DMS 273 (cell line): Measurements from ENCODE around the gene MOXD1.

ENCODE experiments used
- DNase-seq: peaks from one replicate; lab custom pipeline; 2025; ENCODE audit not compliant: unreplicated experiment; lab: John Stamatoyannopoulos, UW

Gene MOXD1

DNA sequence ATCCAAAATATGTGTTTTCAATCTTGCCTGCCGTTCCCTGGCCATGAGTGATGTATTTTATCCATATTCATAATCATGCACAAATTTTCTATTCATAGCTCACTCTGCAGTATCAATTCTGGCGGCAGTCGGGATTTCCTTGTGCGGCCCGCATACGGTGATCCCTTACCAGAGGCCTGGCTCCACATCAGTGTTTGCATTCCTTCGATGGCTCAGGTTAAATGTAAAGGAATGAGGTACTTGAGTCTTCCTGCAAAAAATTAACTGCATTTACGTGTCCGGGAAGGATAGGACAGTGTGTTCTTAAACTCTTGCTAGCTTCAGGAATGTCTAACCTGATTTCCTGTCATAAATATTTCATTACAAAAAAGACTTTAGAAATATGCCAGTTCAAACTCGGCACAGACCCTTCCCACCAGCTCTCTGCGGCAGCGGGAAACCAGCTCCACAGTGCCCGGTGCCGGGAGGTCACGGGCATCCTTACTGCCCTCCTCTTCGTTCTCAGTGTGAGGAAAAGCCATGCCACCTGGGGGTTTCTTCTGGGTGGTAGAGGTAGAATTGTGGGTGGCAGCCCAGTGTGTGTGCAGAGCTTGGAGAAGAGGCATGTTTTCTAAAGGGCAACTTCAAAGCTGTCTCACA, 154.5 kb downstream of the MOXD1 start:
- no peak for DNase-seq

DNA sequence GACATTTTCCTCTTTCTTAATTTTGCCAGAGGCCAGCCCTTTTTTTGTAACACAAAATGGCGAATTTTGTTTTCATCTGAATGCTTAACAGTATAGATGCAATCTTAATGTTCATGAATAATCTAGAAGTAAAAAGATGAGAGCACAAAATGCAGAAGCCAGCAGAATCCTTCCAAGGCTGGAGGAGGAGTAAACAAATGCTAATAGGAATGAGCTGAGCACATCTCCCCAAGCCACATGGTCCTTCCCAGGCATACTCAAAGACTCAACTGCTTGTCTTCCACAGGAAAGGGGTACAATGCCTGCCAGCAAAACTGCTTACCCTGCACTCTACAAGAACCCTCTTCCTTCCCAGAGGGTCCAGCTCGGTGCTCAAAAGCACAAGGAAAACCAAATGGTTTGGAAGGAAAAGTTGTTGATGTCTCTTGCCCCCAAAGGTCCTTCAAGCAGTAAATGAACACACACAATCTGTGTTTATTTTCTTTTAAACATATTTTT, 155.1 kb downstream of the MOXD1 start:
- DNase-seq: no peak
